Endodermal cell (in vitro differentiated cells): Measurements from ENCODE around the gene CATSPER3. TPM values are rescaled to one million over a fixed set of nuclear protein-coding genes. Genes with fewer than 3 reads are reported as not detected.

ENCODE experiments used
- DNase-seq: peaks from one replicate; pipeline ENCODE4 v3.0.0-alpha.2; 2017
- H3K27ac ChIP-seq: 2 replicates; pipeline ENCODE4 v1.5.1; 2013; ENCODE audit warnings: mild to moderate bottlenecking, low read depth, low read length, moderate library complexity
- H3K27me3 ChIP-seq: 2 replicates; pipeline ENCODE4 v1.6.1; 2013; ENCODE audit warnings: mild to moderate bottlenecking, low read length, moderate library complexity; ENCODE audit not compliant: insufficient read depth, control insufficient read depth, poor library complexity, severe bottlenecking
- H3K36me3 ChIP-seq: 2 replicates; pipeline ENCODE4 v1.7.0; 2013; ENCODE audit warnings: mild to moderate bottlenecking, low read length, moderate library complexity; ENCODE audit not compliant: control insufficient read depth, insufficient read depth
- H3K4me1 ChIP-seq: one replicate; pipeline ENCODE4 v1.7.0; 2013; ENCODE audit warnings: low read length; ENCODE audit not compliant: control insufficient read depth, insufficient read depth
- H3K4me3 ChIP-seq: 2 replicates; pipeline ENCODE4 v1.5.1; 2013; ENCODE audit warnings: mild to moderate bottlenecking, low read length, moderate library complexity
- H3K9ac ChIP-seq: 2 replicates; pipeline ENCODE4 v1.6.1; 2013; ENCODE audit warnings: mild to moderate bottlenecking, low read length, moderate library complexity; ENCODE audit not compliant: poor library complexity, severe bottlenecking; ENCODE audit errors: extremely low read depth
- H3K9me3 ChIP-seq: 2 replicates; pipeline ENCODE4 v1.6.1; 2013; ENCODE audit warnings: mild to moderate bottlenecking, low read length, moderate library complexity; ENCODE audit not compliant: control insufficient read depth
- H3K27ac Mint-ChIP-seq: 2 replicates; pipeline ENCODE4 v1.8.0; 2020; ENCODE audit warnings: mixed read lengths
- H3K27me3 Mint-ChIP-seq: 2 replicates; pipeline ENCODE4 v1.8.0; 2021; ENCODE audit warnings: mild to moderate bottlenecking, mixed read lengths; ENCODE audit not compliant: insufficient read depth
- H3K36me3 Mint-ChIP-seq: 2 replicates; pipeline ENCODE4 v1.8.0; 2020; ENCODE audit warnings: low read depth, mixed read lengths
- H3K4me1 Mint-ChIP-seq: 2 replicates; pipeline ENCODE4 v1.8.0; 2020; ENCODE audit warnings: mixed read lengths
- H3K4me3 Mint-ChIP-seq: 2 replicates; pipeline ENCODE4 v1.8.0; 2020; ENCODE audit warnings: mild to moderate bottlenecking, moderate library complexity, mixed read lengths
- H3K9me3 Mint-ChIP-seq: 2 replicates; pipeline ENCODE4 v1.8.0; 2020; ENCODE audit warnings: mild to moderate bottlenecking, mixed read lengths
- CTCF ChIP-seq: fragments of 200-600 bp; sonication (generic); conservative IDR thresholded peaks from 2 replicates; pipeline ENCODE4 v1.5.0; 2021; ENCODE audit warnings: antibody characterized with exemption, mild to moderate bottlenecking
- WGBS, 2 experiments: methylation state at CpG; one replicate each; pipeline versions ENCODE4 v1.1.5 to v1.1.7; 2013; ENCODE audit warnings: missing lambda C conversion rate in 2 of 2, mixed read lengths in 1 of 2; ENCODE audit not compliant: insufficient coverage in 1 of 2, insufficient read length in 1 of 2; 5-methylcytosine and 5-hydroxymethylcytosine counted together
- total RNA-seq, 2 donors: library from RNA; stranded (reverse); fragmentation: NEBNext Ultra II Directional in 1 of 2; extraction: Animal tissue kit (Norgen Biotek cat#: 25700) in 1 of 2; gene quantifications; 2 replicates in 1 of 2; 3 replicates in 1 of 2; pipeline ENCODE4 v1.2.1, GENCODE V29; 2021

The CATSPER3 gene
- total RNA-seq, 2 donors from 2014 or later: 0.64 to 0.68 TPM

GRCh38 chr5:135052511-135053145 is 84.9 kb downstream of the CATSPER3 start:
- Mint-ChIP-seq H3K9me3 (no peaks in the 10 kb centered on the region), H3K4me1 (peaks cover 7% of the 10 kb centered on the region), H3K27ac (no peak overlapping the region), H3K27me3 (peaks cover 96% of the 10 kb centered on the region), H3K36me3 (no peaks in the 10 kb centered on the region), H3K4me3 (no peak overlapping the region)
- no peak overlapping the region for H3K9ac ChIP-seq
- no peak for TF ChIP-seq CTCF
- H3K9me3 ChIP-seq: no peaks in the 10 kb centered on the region
- DNase-seq: no peak
- no peaks in the 10 kb centered on the region for H3K4me1 ChIP-seq
- H3K4me3 ChIP-seq: no peak overlapping the region
- H3K36me3 ChIP-seq: no peaks in the 10 kb centered on the region
- H3K27ac ChIP-seq: no peak overlapping the region
- peaks cover 96% of the 10 kb centered on the region for H3K27me3 ChIP-seq
- WGBS, 2 experiments: 85 to 87% methylated on average over 5 to 6 of the region's 6 CpGs

GRCh38 chr5:135053278-135053677 is 85.6 kb downstream of the CATSPER3 start:
- no peaks in the 10 kb centered on the region for H3K36me3 Mint-ChIP-seq
- Histone ChIP-seq H3K4me1 (no peaks in the 10 kb centered on the region), H3K27ac (no peak overlapping the region), H3K9ac (no peak overlapping the region), H3K27me3 (peaks cover 89% of the 10 kb centered on the region), H3K4me3 (no peak overlapping the region), H3K9me3 (no peaks in the 10 kb centered on the region), H3K36me3 (no peaks in the 10 kb centered on the region)
- TF ChIP-seq CTCF: no peak
- no peaks in the 10 kb centered on the region for H3K9me3 Mint-ChIP-seq
- peaks cover 95% of the 10 kb centered on the region for H3K27me3 Mint-ChIP-seq
- H3K4me3 Mint-ChIP-seq: no peak overlapping the region
- no peak overlapping the region for H3K27ac Mint-ChIP-seq
- H3K4me1 Mint-ChIP-seq: peaks cover 7% of the 10 kb centered on the region
- 92% methylated on average over 3 of the region's 3 CpGs; no CpG with 5 or more reads in 1 of the 2 experiments for WGBS, 2 experiments
- no peak for DNase-seq

GRCh38 chr5:135053989-135054388 is 86.3 kb downstream of the CATSPER3 start:
- no peak overlapping the region for H3K27ac Mint-ChIP-seq
- H3K4me3 Mint-ChIP-seq: no peak overlapping the region
- Histone ChIP-seq H3K4me1 (no peaks in the 10 kb centered on the region), H3K27me3 (peaks cover 82% of the 10 kb centered on the region), H3K27ac (no peak overlapping the region), H3K9ac (no peak overlapping the region), H3K4me3 (no peak overlapping the region), H3K9me3 (no peaks in the 10 kb centered on the region), H3K36me3 (no peaks in the 10 kb centered on the region)
- WGBS, 2 experiments: 91 to 92% methylated on average over 8 of the region's 8 CpGs
- H3K4me1 Mint-ChIP-seq: peaks cover 7% of the 10 kb centered on the region
- no peaks in the 10 kb centered on the region for H3K36me3 Mint-ChIP-seq
- no peaks in the 10 kb centered on the region for H3K9me3 Mint-ChIP-seq
- no peak for TF ChIP-seq CTCF
- peaks cover 88% of the 10 kb centered on the region for H3K27me3 Mint-ChIP-seq
- DNase-seq: no peak
